NCI-H526 treated with DMSO at 0.1 percent for 48 hours (cell line): ENCODE measurements around the gene NRROS.
A peak's percentile ranks its signal among the peaks of the same experiment; 100 is the strongest.
"Not testable (repeated sequence)": the region's sequence is repeated elsewhere in the genome, so short reads cannot be mapped to it uniquely, and the experiment has no call there.

Experiments
- DNase-seq: peaks from one replicate; lab custom pipeline; 2025; lab: John Stamatoyannopoulos, UW

Gene NRROS

DNA sequence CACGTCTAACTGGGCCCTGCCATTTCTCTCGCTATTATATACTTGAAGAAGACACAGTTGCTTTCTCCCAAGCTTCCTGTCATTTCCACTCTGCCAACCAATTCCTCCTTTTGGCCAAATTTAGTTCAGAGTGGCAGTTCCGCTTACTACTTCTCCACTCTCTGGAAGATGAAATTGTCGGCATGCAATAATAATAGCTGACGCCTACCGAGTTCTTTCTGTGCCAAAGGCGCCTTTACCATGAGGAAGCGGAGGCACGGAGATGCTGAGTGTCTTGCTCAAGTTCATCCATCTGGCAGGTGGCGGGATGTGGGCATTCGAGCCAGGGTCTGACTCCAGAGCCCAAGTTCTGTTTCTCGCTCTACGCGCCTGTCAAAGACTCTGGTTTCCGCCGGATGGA is 14.6 kb upstream of the NRROS start:
- DNase-seq: no peak

DNA sequence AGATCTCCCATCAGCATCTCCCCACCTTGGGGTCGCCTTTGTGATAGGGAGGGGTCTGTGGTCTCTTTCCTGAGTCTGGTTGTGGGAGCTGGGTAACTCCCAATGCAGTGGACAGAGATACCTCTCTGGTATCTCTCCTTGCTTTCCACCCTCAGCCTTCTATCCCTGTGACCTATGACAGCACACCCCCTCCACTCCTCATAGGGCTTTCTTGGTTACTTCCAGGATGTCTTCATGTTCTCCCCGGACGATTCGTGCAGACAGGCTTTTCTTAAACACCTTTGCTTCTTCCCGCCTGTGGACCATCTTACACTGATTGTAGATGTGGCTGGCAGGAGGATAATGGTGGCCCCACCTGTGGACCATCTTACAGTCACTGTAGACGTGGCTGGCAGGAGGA is 14.2 kb upstream of the NRROS start:
- DNase-seq: no peak

DNA sequence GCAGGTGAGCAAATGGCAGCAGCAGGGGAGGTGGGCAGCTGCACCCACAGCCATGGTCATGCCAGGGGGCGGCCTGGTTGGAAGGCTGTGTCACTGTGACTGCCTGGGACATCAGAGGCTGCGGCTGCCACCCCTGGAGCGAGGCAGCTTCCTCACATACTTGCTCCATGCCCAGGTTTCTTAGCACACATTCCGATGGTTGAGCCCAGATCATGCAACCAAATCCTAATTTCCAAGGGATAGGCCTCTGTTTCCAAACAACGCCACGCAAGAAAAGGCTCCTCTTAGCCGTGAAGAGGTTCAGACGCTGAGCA is 11.6 kb upstream of the NRROS start:
- DNase-seq: no peak

DNA sequence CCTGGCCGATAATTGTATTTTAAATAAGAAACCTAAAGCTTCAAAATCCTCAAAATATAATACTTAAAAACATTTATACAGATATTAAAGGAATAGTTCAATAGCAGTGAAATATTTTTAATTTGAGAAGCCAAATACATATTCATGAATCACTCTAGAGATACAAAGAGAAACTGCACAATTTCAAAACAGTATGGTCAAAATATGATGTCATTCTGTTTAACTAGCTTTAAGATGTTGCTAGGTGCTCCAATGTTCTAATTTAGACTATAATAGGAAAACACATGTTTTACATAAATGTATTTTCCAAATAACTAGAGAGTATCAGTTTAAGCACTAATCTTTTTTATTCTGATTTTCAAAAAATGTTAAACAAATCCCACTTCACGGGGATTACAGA is 10.3 kb upstream of the NRROS start:
- DNase-seq: no peak

DNA sequence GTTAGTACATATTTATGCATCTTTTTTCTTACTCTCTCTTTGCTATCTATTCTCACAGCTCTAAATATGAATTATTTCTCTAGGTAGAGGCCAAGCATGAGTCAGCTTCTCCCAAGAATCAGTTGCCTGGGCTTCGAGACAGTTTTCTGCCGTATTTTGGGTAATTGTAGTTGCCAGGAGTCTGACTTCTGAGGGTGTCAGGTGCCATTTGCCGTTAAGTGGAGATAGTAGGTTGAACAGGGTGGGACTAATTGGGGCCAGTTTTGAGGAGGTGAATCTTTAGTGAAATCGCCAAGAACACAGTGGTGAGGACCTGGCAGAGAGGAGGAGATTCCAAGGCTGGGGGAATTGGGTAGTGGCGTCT is 7.8 kb upstream of the NRROS start:
- peak; percentile 80 for DNase-seq

DNA sequence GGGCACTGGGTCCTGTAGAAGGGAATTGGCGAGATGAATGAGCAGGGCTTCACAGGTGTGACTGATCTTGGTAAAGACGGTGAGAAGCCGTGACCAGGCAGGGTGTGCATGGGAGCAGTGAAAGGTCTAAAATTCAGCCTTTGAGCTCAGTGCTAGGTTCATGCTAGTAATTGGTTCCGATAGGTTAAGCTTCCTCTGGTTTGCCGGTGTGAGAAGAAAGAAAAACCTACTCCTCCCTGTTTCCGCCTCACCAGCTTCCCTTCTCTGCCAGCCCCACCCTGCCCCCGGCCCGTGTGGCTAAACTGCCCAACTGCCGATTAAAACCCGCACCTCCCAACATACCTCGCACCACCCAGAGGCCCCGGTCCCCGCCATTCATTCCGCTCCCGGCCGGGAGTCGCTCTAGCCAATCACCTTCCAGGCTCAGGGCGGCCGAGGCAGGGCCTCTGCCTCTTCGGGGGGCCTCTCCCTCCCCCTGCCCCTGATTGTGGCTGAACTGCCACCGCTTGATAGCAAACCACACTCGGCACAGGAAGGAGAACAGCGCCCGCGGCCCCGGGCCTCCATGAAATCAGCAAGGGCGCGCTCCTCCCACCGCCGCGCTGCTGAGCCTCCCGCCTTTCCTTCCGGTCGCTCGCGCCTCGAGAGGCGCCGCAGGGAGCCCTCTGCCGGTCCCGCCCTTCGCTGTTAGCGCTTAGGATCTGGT is 7.3 kb upstream of the NRROS start:
- DNase-seq: peak; percentile 97

DNA sequence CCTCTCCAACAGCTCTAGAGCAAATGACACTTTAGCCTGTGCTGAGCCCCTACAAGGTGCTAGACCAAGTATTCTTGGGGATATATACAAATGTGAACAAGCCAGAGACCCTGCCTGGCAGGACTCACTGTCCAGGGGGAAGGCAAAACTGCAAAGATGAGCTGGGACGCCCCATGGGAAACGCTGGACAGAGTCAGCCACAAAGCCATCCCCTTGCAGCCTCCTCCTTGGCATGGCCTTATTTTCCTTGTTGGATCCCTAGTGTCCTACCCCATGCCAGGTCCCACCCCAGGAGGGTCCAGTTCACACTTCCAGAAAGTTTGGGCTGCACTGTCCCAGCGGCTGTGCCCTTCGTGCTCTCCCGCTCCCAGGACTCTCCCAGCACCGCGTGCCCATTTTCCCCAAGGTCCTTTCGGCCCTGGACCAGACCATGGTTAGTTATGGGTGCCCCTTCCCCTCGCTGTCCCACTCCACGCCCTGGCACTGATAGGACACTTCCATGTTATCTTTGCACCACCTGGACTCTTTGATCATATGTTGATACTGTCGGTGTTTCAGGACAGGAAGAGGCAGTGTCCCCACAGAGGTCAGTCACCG is 5.8 kb upstream of the NRROS start:
- no peak for DNase-seq

DNA sequence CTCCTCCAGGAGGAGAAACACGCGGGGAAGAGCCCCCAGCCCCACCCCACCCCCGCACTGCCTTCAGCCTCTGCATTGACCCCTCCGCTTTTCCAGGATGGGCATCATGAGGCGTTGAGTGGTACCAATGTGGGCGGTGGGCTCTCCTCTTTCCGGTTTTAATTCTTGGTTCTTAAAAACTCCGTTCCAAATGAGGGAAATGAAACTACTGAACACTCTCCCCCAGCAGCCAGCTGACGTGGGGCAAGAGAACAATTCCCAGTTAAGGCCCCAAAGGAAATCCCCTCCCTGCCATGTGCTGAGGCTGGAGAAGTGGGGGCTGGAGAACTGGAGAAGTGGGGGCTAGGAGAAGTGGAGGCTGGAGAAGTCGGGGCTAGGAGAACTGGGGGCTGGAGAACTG is 5.3 kb upstream of the NRROS start:
- no peak for DNase-seq

DNA sequence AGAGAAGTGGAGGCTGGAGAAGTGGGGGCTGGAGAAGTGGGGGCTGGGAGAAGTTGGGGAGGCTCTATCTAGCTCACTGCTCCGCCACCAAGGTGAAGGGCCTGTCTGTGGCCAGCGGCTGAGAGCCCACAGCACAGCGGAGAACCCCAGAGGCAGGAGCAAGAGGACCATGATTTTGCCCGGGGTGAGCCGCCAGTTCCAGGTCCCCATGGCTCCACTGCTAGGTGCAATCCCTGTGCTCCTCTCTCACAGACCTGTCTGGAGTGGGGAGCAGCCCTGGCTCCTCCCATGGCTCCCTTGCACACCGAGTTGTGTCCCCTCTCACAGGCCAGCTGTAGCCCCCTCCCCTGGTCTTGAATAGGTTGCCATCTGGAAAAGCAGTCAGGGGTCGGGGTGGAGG is 4.7 kb upstream of the NRROS start:
- no peak for DNase-seq

DNA sequence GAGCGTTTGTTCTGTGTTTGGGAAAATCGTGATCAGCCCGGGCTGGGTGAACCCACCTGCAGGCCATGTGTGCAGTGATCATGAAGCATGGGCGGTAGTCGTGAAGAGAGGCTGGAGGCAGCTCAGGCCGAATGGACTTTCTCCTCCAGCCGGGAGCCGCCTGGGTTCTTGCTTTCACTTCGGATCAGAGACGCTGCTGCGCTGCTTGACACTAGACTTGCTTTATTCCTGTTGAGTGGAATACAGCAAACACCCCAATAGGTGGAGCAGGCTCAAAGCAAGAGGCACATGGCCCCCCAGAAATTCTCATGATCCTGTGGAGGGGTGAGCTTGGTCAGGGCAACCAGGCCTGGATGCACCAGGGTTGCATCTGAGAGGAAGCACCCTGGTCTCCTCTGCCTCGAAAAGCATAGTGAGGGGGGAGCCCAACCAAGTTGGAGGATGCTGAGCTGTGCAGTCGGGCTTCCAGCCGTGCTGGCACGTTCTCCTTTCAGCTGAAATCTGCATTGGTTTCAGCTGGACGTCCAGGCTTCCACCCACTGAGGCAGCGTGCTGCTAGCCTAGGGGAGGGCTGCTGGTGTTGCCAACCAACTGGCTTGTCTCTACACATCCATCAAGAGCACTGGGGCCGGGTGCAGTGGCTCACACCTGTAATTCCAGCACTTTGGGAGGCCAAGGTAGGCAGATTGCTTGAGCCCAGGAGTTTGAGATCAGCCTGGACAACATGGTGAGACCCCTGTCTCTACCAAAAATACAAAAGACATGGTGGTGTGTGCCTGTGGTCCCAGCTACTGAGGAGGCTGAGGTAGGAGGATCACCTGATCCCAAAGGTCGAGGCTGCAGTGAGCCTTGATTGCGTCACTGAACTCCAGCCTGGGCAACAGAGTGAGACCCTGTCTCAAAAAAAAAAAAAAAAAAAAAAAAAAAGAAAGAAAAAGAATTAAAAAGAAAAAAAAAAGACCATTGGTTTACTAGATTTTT is 2.8 kb upstream of the NRROS start:
- no peak for DNase-seq

DNA sequence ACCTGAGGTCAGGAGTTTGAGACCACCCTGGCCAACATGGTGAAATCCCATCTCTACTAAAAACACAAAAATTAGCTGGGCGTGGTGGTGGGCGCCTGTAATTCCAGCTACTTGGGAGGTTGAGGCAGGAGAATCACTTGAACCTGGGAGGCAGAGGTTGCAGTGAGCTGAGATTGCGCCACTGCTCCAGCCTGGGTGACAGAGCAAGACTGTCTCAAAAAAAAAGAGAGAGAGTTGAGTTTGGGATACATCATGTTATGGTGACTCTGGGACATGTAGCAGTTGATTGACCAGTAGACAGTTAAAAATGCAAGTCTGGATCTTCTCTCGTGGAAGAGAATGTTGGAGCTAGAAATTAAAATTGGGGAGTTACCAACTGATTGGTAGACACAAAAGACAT is 1.6 kb upstream of the NRROS start:
- DNase-seq: not testable (repeated sequence)

DNA sequence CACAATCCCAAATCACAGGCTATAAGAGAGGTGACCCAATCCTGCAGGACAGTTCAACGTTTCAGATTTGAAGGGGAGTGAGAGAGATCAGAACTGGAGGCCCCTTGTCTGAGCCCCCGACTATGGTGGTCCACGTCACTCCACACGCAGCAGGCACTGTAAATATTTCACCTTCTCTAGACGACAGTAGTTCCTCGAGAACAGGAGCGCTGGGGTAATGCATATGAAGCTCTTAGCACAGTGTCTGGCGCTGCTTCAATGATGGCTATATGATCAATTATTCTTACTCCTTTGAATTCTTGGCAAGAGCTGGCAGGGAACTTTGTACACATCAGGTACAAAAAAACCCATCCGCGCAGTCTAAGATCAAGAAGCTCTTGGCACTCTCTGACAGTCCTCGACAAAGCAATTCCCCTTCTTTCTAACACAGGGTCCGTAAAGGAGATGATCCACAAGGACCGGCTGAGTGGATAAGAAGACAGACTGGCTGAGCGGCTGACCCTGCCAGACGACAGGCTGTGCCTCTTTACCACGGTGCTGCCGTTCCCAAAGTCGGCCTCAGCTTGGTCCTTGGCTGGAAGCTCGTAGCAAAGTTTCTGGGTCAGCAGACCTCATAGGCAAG is 522 bp upstream of the NRROS start:
- DNase-seq: no peak

DNA sequence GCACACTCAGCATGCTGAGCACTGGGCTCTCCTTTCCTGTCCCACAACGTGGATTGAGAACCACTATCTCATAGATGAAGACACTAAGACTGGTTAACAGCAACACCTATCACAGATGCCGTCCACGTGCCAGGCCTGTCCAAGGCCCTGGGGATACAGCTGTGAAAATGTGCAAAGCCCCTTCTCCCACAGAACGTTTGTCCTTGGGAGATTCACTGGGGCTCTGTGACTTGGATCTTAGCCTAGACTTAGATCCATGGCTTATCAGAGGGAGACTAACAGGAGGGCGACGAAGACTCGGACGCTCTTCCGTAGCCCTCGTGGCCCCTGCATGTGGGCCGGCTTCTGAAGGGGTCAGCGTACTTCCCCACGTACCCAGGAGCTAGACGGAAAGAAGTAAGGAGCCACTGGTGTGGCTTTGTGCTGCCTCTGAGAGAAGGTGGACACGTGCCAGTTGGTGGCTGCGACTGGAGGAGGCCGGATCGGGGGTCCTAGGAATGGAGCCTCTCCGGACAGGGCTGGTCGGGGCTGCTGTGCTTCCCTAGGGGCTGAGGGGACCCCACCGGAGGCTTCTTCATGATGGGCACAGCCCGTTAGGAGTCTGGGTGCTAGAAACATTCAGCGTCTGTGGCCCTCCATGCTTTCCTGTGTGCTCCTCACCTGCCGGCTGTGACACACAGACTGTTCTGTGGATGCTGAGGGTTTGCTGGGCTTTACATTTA is 964 bp downstream of the NRROS start:
- no peak for DNase-seq

DNA sequence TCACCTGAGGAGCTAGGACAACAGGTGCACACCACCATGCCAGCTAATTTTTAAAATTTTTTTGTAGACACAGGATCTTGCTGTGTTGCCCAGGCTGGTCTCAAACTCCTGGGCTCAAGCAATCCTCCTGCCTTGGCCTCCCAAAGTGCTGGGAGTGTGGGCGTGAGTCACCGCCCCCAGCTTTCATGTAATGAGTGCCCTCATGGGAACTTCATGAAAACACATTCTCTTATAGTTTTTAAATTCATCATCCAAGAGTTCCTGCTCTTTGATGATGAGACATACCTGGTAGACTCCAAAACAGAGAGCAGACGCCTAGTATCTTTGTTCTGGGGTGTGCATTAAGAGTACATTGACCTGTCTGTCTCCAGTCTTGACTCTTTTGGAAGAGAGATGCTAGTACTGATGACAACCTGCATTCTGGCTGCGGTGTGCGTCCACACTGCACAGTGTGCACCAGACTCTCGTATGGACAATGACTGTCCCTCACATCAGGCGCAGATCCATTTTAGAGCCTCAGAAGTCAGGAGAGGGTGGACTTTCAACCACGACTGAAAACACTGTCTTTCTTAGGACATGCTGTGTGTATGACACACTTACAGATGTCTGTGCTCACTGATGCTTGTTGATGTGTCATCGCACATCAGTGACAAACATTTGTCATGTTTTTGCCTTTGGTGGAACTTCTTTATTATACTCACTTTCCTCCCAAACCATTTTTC is 2.0 kb downstream of the NRROS start:
- no peak for DNase-seq

DNA sequence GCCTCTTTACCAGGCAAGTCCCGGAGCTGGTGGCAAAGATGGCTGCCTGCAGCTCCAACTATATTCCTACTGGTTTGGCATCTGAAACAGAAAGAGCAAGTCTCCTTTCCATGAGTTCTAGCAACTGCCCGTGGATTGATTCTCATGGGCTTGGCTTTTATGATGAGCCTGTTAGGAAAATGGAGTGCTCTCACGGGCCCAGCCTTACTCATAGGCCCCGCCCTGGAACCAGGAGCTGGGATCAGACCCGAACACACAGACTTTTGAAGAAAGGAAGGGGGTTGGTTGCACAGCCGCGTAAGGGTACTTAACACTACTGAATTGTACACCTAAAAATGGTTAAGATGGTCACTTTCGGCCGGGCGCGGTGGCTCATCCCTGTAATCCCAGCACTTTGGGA is 2.9 kb downstream of the NRROS start:
- DNase-seq: no peak

DNA sequence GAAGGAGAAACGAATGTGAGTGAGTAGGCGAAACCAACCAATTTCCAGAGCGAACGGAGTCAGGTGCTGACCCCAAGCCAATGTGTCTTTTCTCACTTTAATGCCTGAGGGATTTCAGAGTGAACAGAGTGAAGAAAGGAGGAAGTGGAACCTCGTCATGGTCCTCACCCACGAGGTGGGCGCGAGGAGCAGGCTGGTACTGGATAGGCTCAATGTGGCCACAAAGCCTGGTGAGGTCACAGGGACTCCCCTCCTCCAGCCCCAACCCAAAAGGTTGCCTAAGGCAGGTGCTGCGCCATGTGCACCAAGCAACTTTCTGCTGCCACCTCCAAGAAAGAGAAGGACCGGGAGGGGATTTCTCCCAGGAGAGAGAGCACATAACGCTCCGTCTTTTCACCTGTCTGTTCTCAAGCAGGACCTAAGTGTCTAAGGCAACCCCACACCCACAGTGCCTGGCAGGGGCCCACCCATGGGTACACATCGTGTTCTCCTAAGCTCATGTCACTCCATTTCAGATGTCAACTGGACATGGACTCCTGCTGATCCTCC is 3.8 kb downstream of the NRROS start:
- no peak for DNase-seq

DNA sequence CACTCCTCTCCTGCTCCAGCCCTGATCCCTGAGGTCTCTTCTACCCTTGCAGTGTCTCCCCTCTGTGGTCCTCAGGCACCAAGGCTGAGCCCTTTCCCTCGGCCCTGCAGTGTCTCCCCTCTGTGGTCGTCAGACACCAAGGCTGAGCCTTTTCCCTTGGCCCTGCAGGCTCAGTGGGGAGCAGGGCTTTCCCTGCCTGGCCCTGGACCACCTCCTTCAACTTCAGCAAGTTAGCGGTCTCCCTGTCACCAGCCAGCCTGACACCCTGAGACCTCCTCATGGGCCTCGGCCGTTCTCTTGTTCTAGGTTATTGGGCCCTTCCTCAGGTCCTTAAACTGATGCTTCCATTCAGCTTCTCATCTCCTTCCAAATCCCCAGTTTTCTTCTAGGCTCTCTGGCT is 4.3 kb downstream of the NRROS start:
- DNase-seq: no peak

DNA sequence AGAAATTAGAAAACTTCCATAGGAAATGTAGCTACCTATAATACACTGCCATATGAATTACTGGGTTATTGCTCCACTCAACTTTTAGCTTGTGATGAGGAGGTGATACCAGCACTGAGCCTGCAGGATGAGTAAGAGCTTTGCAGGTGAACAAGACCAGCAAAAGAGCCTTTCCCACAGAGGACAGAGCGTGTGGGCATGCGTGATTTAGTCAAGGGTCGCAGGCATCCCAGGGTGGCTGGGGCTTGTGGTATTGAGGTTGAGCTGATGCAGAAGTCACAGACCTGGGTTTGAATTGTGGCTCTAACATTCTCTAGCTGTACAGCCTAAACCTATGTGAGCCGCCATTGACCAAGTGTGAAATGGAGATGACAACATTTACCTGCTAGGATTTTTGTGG is 5.6 kb downstream of the NRROS start:
- no peak for DNase-seq

DNA sequence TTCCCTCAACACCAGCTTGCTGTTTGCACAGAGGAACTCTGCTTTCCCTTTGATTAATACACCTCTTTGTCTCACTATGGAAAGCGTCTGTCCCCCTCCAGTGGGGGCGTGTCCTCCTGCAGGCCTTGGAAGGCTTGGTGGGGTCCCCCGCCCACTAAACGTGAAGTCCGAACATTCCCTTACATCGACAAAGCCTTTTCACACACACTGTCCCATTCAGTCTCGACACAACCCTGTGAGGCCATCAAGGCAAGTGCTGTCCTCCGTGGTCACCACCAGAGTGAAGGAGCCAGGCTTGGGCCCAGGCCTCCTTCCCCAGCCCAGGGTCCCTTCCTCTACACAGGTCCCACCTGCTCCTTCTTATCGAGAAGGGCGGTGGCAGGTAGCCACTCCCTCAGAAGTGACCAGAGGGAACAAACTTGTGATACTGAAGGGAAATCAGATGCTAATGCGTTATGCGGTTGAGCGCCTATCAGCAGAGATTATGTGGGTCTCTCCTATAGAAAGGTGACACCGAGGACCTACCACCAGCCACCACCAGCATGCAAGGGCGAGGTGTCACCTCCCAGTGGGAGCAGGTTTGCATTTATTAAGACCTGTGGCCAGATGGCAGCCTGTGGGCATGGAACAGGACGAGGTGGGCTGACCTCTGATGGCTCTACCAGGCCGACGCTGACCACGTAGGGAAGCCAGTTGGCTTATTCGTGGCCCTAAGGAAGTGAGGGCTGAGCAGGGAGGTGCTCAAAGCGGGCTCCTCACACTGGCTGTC is 6.6 kb downstream of the NRROS start:
- peak; percentile 25 for DNase-seq

DNA sequence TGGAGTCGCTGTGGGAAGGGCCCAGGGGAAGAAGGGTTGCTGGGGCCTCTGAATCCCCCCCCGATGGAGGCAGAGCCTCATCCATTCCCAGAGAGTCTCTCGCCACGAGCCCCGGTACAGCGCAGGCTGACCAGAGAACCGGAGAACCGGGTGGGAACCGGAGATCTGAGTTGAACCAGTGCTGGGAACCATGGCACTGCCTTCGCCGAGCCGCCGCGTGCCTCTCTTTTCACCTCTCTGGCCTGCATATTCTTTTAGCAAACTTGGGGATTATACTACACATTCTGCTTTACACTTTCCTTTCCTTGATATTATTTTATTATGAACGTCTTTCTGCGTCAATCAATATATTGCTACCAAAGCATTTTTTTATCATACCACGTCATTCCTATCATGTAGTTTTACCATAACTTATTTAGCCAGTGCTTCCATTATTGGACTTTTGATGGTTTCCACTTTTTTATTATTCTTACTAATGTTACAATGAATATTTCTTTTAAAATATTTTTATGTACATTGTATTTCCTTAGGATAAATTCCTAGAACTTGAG is 7.2 kb downstream of the NRROS start:
- no peak for DNase-seq
